GM19467 (cell line): Measurements from ENCODE around the gene LRP2BP.
"Not testable (repeated sequence)": the region's sequence is repeated elsewhere in the genome, so short reads cannot be mapped to it uniquely, and the experiment has no call there.

Experiments used
- ATAC-seq: cut with Tn5 transposase; IDR thresholded peaks from one replicate; pipeline ENCODE4 v1.9.1; 2021; ENCODE audit warnings: mild to moderate bottlenecking, moderate library complexity; ENCODE audit not compliant: unreplicated experiment

Gene LRP2BP

DNA sequence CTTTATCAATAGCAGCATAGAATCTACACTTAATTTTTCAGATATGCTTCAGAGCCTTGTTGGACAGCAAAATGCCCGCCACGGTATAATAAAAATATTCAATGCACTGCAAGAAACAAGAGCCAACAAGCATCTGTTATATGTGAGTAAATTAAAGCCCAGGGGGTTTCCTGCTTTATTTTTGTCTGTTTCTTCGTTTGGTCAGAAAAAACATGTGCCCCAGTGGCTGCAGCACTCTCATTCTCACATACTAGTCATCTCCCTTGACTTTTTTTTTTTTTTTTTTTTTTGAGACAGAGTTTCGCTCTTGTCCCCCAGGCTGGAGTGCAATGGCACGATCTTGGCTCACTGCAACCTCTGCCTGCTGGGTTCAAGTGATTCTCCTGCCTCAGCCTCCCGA, 33.2 kb downstream of the LRP2BP start:
- not testable (repeated sequence) for ATAC-seq

DNA sequence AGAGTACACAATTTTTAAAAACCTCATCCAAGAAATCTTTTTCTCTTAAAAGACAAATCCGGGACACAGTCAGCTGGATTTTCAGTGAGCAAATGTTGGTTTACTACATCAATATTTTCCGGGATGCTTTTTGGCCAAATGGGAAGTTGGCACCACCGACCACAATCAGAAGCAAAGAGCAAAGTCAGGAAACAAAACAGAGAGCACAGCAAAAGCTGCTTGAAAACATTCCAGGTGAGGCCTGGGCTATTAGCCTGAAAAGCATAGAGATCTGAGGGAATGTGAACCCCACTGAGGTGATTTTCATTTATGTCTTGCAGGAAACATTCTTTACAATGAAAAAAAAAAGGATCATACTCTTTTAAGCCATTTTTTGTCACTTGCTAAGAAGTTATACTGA, 33.9 kb downstream of the LRP2BP start:
- ATAC-seq, result no peak

- ATAC-seq, result no peak
Observed at GRCh38 chr4:185359767-185360446, 35.8 kb downstream of the LRP2BP start.

- no peak for ATAC-seq
Observed at GRCh38 chr4:185358959-185359358, 36.8 kb downstream of the LRP2BP start.

GRCh38 chr4:185358514-185358913, 37.2 kb downstream of the LRP2BP start:
- ATAC-seq, result no peak

GRCh38 chr4:185357733-185358440, 37.8 kb downstream of the LRP2BP start:
- ATAC-seq, result no peak

- ATAC-seq, result no peak
Observed at GRCh38 chr4:185357211-185357610, 38.5 kb downstream of the LRP2BP start.

DNA sequence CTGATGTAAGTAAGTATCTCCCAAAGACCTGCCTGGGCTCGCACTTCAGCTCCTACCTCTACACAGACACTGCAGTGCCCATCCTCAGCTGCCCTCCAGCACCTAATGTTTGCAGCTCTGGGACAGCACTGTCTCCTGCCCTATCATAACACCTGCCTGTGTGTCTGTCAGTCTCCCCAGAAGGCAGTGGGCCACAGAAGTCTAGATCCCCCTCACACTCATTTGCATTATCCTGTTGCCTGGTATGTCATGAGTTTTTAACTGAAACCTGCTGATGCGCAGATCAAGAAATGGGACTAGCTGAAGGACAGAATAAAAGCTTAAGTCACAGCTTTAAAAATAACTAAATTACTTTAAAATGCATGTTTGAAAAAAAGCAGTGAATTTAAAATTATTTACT, 43.0 kb downstream of the LRP2BP start:
- no peak for ATAC-seq

DNA sequence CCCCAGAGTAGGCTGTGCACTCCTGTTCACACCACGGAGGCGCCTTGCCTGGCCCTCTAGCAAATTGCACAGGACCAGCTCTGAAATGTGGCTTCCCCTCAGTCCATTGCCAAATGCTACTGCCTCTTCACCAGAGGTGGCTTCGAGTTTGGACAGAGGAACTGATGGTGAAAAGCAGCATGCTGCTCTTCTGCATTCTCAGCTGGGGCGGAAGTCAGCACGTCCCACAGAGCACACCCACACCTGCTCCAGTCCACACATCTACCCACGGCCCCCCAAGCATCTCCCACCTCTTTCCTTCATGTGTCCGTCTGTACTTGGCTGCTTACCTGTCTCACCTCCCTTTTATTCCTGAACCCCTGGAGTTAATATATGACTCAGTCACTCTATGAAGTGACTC, 43.5 kb downstream of the LRP2BP start:
- ATAC-seq, result no peak

DNA sequence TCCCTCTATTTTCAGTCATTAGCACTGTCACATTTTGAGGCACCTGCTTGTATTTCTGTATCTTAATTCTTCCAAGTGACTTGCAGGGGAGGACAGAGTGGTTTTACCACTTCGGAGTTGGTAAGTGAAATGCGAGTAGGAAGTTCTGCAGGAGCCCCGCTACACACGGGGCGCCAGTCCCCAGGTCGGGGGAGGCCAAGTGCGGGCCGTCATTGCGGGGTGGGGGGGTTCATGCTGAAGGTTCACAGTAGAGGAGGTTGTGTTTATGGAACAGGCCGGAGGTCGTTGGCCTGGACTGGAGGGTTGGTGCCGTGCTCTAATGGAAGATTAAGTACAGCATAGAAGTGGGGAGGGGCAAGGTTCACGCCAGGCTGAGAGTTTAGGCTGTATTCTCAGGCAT, 44.0 kb downstream of the LRP2BP start:
- ATAC-seq, result no peak

DNA sequence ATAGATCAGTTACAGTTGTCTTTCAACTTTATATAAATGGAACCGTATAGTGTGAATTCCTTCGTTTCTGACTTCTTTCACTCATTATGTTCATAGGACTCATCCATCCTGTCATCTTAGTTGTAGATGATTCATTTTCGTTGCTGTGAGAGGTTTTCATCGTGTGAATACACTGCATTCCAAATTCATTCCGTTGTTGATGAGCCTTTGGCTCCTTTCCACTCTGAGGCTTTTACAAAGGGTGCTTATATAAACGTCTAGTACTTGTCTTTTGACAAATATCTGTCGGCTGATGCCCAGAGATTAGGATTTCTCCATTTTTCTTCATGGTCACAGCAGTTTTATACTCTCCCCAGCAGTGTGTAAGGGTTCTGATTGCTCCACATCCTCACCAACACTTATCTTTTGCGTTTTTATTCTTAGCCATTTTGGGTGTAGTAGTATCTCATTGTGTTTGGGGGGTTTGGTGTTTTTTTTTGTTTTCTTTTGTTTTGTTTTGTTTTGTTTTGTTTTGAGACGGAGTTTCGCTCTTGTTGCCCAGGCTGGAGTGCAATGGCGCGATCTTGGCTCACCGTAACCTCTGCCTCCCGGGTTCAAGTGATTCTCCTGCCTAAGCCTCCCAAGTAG, 48.6 kb downstream of the LRP2BP start:
- no peak for ATAC-seq

GRCh38 chr4:185344743-185345538, 50.8 kb downstream of the LRP2BP start:
- ATAC-seq, result peak; percentile 48

DNA sequence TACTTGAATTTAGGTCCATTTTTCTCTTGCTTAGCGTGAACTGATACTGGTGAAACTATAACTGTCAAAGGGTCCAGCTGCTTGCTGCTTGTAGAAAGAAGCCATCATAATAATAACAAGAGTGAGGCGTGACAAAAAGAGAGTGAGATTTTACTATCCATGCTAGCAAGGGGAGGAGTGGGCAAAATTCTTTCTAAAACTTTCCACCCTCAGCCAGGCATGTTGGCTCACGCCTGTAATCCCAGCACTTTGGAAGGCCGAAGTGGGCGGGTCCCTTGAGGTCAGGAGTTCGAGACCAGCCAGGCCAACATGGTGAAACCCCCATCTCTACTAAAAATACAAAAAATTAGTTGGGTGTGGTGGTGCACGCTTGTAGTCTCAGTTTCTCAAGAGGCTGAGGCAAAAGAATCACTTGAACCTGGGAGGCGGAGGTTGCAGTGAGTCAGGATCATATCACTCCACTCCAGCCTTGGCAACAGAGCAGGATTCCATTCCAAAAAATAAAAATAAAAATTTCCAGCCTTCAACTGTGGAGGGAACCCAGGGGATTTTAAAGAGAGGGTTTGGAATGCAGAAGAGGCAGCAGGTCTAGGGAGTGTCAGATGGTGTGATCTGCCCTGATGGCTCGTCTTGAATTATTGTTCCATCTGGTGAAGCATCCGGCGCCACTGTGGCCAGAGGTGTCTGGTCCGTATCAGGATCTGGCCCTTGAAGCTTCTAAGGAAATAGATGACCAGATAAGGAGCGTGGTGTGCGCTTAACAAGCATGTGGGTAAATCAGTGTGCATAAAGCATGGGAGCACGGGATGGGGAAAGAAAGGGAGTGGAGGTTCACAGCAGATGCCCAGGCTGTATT, 51.8 kb downstream of the LRP2BP start:
- no peak for ATAC-seq

DNA sequence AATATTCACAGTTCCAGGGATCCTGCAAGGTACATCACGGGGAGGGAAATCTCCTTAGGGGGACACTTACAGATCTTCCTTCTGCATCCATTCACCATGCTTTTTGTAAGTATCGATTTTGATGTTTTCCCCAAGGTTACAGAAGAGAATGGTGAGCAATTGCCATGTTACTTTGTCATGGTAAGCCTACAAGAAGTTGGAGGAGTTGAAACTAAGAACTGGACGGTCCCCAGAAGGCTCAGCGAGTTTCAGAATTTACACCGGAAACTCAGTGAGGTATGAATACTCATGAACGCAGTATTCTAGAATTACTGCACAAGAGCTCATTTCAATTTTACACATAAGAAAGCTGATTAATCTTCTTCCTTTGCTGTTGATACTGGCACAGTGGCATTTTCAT, 53.9 kb downstream of the LRP2BP start:
- ATAC-seq, result peak; percentile 46

DNA sequence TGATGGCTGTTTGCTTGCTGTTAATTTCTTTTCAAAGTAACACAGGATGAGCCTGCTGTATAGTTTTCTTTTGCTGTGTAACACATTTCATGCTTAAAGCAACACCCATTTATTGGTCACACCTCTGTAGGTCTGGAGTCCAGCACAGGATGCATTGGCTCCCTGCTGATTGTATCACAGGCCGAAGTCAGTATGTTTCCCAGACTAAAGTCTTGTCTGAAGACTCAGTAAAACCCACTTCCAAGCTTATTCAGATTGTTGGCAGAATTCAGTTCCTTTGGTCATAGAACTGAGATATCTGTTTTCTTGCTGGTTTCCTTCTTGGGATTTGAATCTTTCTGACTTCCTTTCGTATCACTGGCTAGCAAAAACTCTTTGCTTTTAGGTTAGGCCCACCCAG, 54.3 kb downstream of the LRP2BP start:
- no peak for ATAC-seq

GRCh38 chr4:185339941-185340340, 55.8 kb downstream of the LRP2BP start:
- no peak for ATAC-seq

GRCh38 chr4:185335579-185335978, 60.1 kb downstream of the LRP2BP start:
- no peak for ATAC-seq

DNA sequence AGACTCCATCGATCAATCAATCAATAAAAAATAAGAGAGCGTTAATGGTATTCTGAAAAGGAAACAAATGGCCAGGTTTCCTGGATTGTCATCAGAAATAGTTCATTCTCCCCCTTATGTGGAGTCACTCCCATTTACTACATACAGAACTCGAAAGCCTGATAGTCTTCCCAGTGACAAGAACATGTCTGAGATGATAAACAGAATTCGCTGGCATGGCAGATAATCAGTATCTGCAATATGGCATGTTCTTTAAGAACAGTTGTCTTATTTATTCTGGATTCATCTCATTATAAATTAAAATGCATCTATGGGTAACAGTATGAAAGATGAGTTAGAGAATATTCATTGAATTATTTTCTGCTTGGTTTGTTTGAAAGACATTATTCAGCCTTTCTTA, 61.4 kb downstream of the LRP2BP start:
- ATAC-seq, result no peak

DNA sequence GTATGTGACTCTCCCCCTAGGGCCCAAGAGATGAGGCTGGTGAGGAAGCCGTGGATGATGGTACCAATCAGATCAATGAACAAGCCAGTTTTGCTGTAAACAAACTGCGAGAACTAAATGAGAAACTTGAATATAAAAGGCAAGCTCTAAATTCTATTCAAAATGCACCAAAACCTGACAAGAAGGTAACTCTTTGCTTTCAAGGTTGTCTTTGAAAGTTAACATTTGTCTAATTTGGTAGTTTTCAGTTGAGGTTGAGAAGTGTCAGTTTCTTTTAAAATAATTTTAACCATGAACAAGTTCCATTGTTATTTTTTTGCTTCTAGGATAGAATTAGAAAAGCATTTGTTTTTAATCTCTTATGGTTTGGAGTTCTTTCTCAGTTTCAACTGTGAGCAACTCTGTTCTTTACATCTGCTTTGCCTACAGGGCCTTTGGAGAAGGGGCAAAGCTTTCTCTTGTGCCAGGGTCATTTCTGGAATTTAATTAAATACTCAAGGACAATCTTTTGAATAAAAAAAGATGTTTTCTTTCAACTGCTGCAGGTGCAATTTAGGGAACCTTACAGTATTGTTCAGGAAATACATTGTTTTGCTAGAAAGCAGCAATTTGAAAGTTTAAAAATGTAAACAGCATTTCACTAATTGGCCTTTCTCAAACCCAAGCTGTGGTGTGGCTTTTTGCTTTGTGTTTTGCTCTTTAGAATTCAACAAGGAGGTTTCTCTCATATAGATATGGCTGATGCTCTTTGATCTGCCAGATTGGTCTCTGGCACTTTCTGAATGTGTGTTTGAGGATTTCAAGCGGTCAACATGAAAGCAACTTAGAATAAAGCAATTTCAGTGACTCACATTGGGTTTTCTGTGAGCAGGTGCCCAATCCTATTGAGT, 62.9 kb downstream of the LRP2BP start:
- peak; percentile 59 for ATAC-seq
